Stimulated activated CD4-positive, alpha-beta T cell treated with anti-CD3 and anti-CD28 coated beads, TNF-alpha, amount 100 ng/mL, for 48 hours (primary cell): Measurements from ENCODE around the gene SLC12A9.

Experiments
- DNase-seq, 3 donors: peaks; one replicate each; pipeline ENCODE4 v3.0.0-alpha.2; 2020; ENCODE audit warnings: low read depth in 3 of 3

Gene SLC12A9

GRCh38 chr7:100861616-100861985 is 9.1 kb downstream of the SLC12A9 start:
- DNase-seq, result no peak

GRCh38 chr7:100863406-100863950 is 11.0 kb downstream of the SLC12A9 start:
- DNase-seq, result no peak

GRCh38 chr7:100864263-100864845 is 11.8 kb downstream of the SLC12A9 start:
- no peak for DNase-seq

GRCh38 chr7:100865372-100865911 is 12.9 kb downstream of the SLC12A9 start:
- DNase-seq, result no peak

GRCh38 chr7:100865938-100866728 is 13.6 kb downstream of the SLC12A9 start:
- no peak for DNase-seq

- DNase-seq, result no peak
These were observed 14.2 kb downstream of the SLC12A9 start for GRCh38 chr7:100866729-100867039.

- peak; percentile 48 to 64 (median 54) for DNase-seq
These were observed 14.7 kb downstream of the SLC12A9 start, which contains the start of gene TRIP6 for GRCh38 chr7:100867040-100867775. TSS of gene TRIP6 (plus strand) at chr7:100867387. CDS start at chr7:100867498, 111 bp downstream.

GRCh38 chr7:100867776-100868485 is 15.4 kb downstream of the SLC12A9 start:
- DNase-seq, result no peak

GRCh38 chr7:100873599-100874299 is 21.2 kb downstream of the SLC12A9 start:
- DNase-seq, result no peak

GRCh38 chr7:100874300-100874576 is 21.7 kb downstream of the SLC12A9 start:
- no peak for DNase-seq

GRCh38 chr7:100874577-100875355 is 22.3 kb downstream of the SLC12A9 start, which contains the start of gene SRRT:
TSS of gene SRRT (plus strand) at chr7:100875103. CDS start at chr7:100875591, 488 bp downstream.
- DNase-seq, result peak; percentile 97 to 98 (median 98)

GRCh38 chr7:100875356-100875751 is 22.8 kb downstream of the SLC12A9 start:
- no peak for DNase-seq

- DNase-seq, result no peak
These were observed 25.5 kb downstream of the SLC12A9 start for GRCh38 chr7:100878013-100878412.

GRCh38 chr7:100878685-100879084 is 26.2 kb downstream of the SLC12A9 start:
- DNase-seq, result no peak

GRCh38 chr7:100879685-100880261 is 27.3 kb downstream of the SLC12A9 start:
- DNase-seq, result no peak

GRCh38 chr7:100880645-100881044 is 28.1 kb downstream of the SLC12A9 start:
- DNase-seq, result no peak

GRCh38 chr7:100881136-100881535 is 28.6 kb downstream of the SLC12A9 start:
- DNase-seq, result no peak

- no peak for DNase-seq
These were observed 29.7 kb downstream of the SLC12A9 start for GRCh38 chr7:100882201-100882600.

- DNase-seq, result no peak
These were observed 30.4 kb downstream of the SLC12A9 start for GRCh38 chr7:100882785-100883526.
